Spleen (tissue), 7 donors: Measurements from ENCODE around the gene TBC1D2.
"Not testable (repeated sequence)": the region's sequence is repeated elsewhere in the genome, so short reads cannot be mapped to it uniquely, and the experiment has no call there.

Source experiments
- POLR2AphosphoS5 ChIP-seq, 3 donors: sonication (generic); formaldehyde crosslinking; IDR thresholded peaks; one replicate each; pipeline ENCODE4 v1.5.1; 2017; ENCODE audit warnings: antibody characterized with exemption in 3 of 3
- TF ChIP-seq, protein P1 (sequence below), 11 experiments: fragments of 200-600 bp in 7 of 11; fragments of 450-650 bp in 4 of 11; sonication (generic) in 4 of 11; IDR thresholded peaks in 8 of 11; conservative IDR thresholded peaks in 3 of 11; 1 replicate in 7 of 11; 2 replicates in 4 of 11; pipeline versions ENCODE4 v1.4.0 to v1.8.0; 2016 to 2021; ENCODE audit warnings: antibody characterized with exemption in 11 of 11, inconsistent platforms in 4 of 11, mild to moderate bottlenecking in 1 of 11
- donor health status: DM: no; HTN: no; CAD: no; lungs with moderate emphysema.
- donor health status: DM: no; HTN: no; CAD: no.
- donor health status: DM: no; HTN: no; CAD: no.

DNA sequence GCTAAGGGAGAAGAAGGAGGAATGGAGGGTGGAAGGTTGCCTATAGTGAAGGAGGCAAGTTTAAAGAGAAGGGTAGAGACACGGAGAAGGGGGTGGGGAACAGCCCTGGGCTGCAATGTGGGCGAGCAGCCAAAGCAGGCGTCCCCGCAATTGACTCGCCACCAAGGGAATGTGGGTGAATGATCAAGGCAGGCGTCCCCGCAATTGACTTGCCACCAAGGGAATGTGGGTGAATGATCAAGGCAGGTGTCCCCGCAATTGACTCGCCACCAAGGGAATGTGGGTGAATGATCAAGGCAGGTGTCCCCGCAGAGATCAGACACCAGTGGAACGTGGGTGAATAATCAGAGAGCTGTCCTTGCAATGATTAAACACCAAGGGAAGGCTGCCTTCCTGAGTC is 14.8 kb upstream of the TBC1D2 start:
- TF ChIP-seq, protein P1, sequence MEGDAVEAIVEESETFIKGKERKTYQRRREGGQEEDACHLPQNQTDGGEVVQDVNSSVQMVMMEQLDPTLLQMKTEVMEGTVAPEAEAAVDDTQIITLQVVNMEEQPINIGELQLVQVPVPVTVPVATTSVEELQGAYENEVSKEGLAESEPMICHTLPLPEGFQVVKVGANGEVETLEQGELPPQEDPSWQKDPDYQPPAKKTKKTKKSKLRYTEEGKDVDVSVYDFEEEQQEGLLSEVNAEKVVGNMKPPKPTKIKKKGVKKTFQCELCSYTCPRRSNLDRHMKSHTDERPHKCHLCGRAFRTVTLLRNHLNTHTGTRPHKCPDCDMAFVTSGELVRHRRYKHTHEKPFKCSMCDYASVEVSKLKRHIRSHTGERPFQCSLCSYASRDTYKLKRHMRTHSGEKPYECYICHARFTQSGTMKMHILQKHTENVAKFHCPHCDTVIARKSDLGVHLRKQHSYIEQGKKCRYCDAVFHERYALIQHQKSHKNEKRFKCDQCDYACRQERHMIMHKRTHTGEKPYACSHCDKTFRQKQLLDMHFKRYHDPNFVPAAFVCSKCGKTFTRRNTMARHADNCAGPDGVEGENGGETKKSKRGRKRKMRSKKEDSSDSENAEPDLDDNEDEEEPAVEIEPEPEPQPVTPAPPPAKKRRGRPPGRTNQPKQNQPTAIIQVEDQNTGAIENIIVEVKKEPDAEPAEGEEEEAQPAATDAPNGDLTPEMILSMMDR (IDR thresholded peaks at IDR 0.05 in 8 of 11, conservative IDR thresholded peaks at IDR 0.05 in 3 of 11) = not testable (repeated sequence)
- TF ChIP-seq POLR2AphosphoS5 (IDR thresholded peaks at IDR 0.05) = not testable (repeated sequence)
